ENCODE results near the gene PUM2.
A peak's percentile ranks its signal among the peaks of the same experiment; 100 is the strongest.

Gene PUM2

GRCh38 chr2:20231159-20231558, 119.5 kb downstream of the PUM2 start:
- Mint-ChIP-seq H3K36me3 (ENCODE audit: low read depth) (no peaks in the 10 kb centered on the region), H3K4me1 (ENCODE audit: low read depth) (no peaks in the 10 kb centered on the region), H3K27ac (no peak overlapping the region), H3K4me3 (no peak overlapping the region), H3K9me3 (no peaks in the 10 kb centered on the region), H3K27me3 (ENCODE audit: low read depth) (peaks cover 32% of the 10 kb centered on the region)

GRCh38 chr2:20230114-20230425, 120.6 kb downstream of the PUM2 start:
- Mint-ChIP-seq H3K36me3 (ENCODE audit: low read depth) (no peaks in the 10 kb centered on the region), H3K27ac (no peak overlapping the region), H3K27me3 (ENCODE audit: low read depth) (peaks cover 41% of the 10 kb centered on the region), H3K4me3 (no peak overlapping the region), H3K4me1 (ENCODE audit: low read depth) (peaks cover 2% of the 10 kb centered on the region), H3K9me3 (no peaks in the 10 kb centered on the region)

GRCh38 chr2:20229322-20230113, 121.1 kb downstream of the PUM2 start:
- Mint-ChIP-seq H3K27ac (no peak overlapping the region), H3K27me3 (ENCODE audit: low read depth) (peaks cover 41% of the 10 kb centered on the region)

GRCh38 chr2:20227894-20228505, 122.6 kb downstream of the PUM2 start:
- Mint-ChIP-seq H3K36me3 (ENCODE audit: low read depth) (no peaks in the 10 kb centered on the region), H3K27me3 (ENCODE audit: low read depth) (peaks cover 42% of the 10 kb centered on the region), H3K4me3 (no peak overlapping the region), H3K4me1 (ENCODE audit: low read depth) (peaks cover 2% of the 10 kb centered on the region), H3K9me3 (no peaks in the 10 kb centered on the region), H3K27ac (no peak overlapping the region)

More at GRCh38 chr2:20229322-20230113, 121.1 kb downstream of the PUM2 start:
- Mint-ChIP-seq H3K9me3 (no peaks in the 10 kb centered on the region), H3K36me3 (ENCODE audit: low read depth) (no peaks in the 10 kb centered on the region), H3K4me3 (no peak overlapping the region), H3K4me1 (ENCODE audit: low read depth) (peaks cover 2% of the 10 kb centered on the region)

- Mint-ChIP-seq H3K27me3 (ENCODE audit: low read depth) (peaks cover 54% of the 10 kb centered on the region), H3K4me1 (ENCODE audit: low read depth) (peaks cover 2% of the 10 kb centered on the region), H3K9me3 (no peaks in the 10 kb centered on the region), H3K36me3 (ENCODE audit: low read depth) (no peaks in the 10 kb centered on the region), H3K27ac (no peak overlapping the region), H3K4me3 (peak overlapping the region; percentile 21)
Measured at GRCh38 chr2:20226152-20226545, 124.5 kb downstream of the PUM2 start.

GRCh38 chr2:20225294-20226151, 125.1 kb downstream of the PUM2 start:
- peaks cover 2% of the 10 kb centered on the region for H3K4me1 Mint-ChIP-seq (ENCODE audit: low read depth)
- no peak overlapping the region for H3K27ac Mint-ChIP-seq
- peaks cover 61% of the 10 kb centered on the region for H3K27me3 Mint-ChIP-seq (ENCODE audit: low read depth)
- H3K36me3 Mint-ChIP-seq (ENCODE audit: low read depth), result no peaks in the 10 kb centered on the region
- H3K4me3 Mint-ChIP-seq, result peak overlapping the region; percentile 60
- H3K9me3 Mint-ChIP-seq, result no peaks in the 10 kb centered on the region

- peaks cover 65% of the 10 kb centered on the region for H3K27me3 Mint-ChIP-seq (ENCODE audit: low read depth)
- H3K4me1 Mint-ChIP-seq (ENCODE audit: low read depth), result peaks cover 2% of the 10 kb centered on the region
- no peaks in the 10 kb centered on the region for H3K9me3 Mint-ChIP-seq
- no peaks in the 10 kb centered on the region for H3K36me3 Mint-ChIP-seq (ENCODE audit: low read depth)
- no peak within 1 kb of the TSS for H3K27ac Mint-ChIP-seq
- peak within 1 kb of the TSS; percentile 60 for H3K4me3 Mint-ChIP-seq
Measured at GRCh38 chr2:20224716-20225293, 125.8 kb downstream of the PUM2 start, which contains the start of gene SDC1. TSS of gene SDC1 (minus strand) at chr2:20225130. CDS start at chr2:20224867, 263 bp downstream.

- no peaks in the 10 kb centered on the region for H3K9me3 Mint-ChIP-seq
- H3K4me3 Mint-ChIP-seq, result no peak overlapping the region
- H3K36me3 Mint-ChIP-seq (ENCODE audit: low read depth), result no peaks in the 10 kb centered on the region
- peaks cover 62% of the 10 kb centered on the region for H3K27me3 Mint-ChIP-seq (ENCODE audit: low read depth)
- no peak overlapping the region for H3K27ac Mint-ChIP-seq
- H3K4me1 Mint-ChIP-seq (ENCODE audit: low read depth), result peaks cover 2% of the 10 kb centered on the region
Measured at GRCh38 chr2:20224164-20224715, 126.4 kb downstream of the PUM2 start.

GRCh38 chr2:20223407-20224163, 127.1 kb downstream of the PUM2 start:
- peaks cover 2% of the 10 kb centered on the region for H3K4me1 Mint-ChIP-seq (ENCODE audit: low read depth)
- no peaks in the 10 kb centered on the region for H3K36me3 Mint-ChIP-seq (ENCODE audit: low read depth)
- no peak overlapping the region for H3K27ac Mint-ChIP-seq
- H3K4me3 Mint-ChIP-seq, result no peak overlapping the region
- H3K9me3 Mint-ChIP-seq, result no peaks in the 10 kb centered on the region
- peaks cover 57% of the 10 kb centered on the region for H3K27me3 Mint-ChIP-seq (ENCODE audit: low read depth)

GRCh38 chr2:20222769-20223406, 127.8 kb downstream of the PUM2 start:
- H3K9me3 Mint-ChIP-seq, result no peaks in the 10 kb centered on the region
- no peak overlapping the region for H3K27ac Mint-ChIP-seq
- H3K36me3 Mint-ChIP-seq (ENCODE audit: low read depth), result no peaks in the 10 kb centered on the region
- peaks cover 2% of the 10 kb centered on the region for H3K4me1 Mint-ChIP-seq (ENCODE audit: low read depth)
- H3K4me3 Mint-ChIP-seq, result no peak overlapping the region
- peaks cover 55% of the 10 kb centered on the region for H3K27me3 Mint-ChIP-seq (ENCODE audit: low read depth)

- H3K36me3 Mint-ChIP-seq (ENCODE audit: low read depth), result no peaks in the 10 kb centered on the region
- H3K4me3 Mint-ChIP-seq, result no peak overlapping the region
- peaks cover 2% of the 10 kb centered on the region for H3K4me1 Mint-ChIP-seq (ENCODE audit: low read depth)
- H3K27me3 Mint-ChIP-seq (ENCODE audit: low read depth), result peaks cover 48% of the 10 kb centered on the region
- no peak overlapping the region for H3K27ac Mint-ChIP-seq
- no peaks in the 10 kb centered on the region for H3K9me3 Mint-ChIP-seq
Measured at GRCh38 chr2:20222014-20222768, 128.5 kb downstream of the PUM2 start.

- Mint-ChIP-seq H3K9me3 (no peaks in the 10 kb centered on the region), H3K4me1 (ENCODE audit: low read depth) (peaks cover 2% of the 10 kb centered on the region), H3K4me3 (no peak overlapping the region), H3K27me3 (ENCODE audit: low read depth) (peaks cover 46% of the 10 kb centered on the region), H3K36me3 (ENCODE audit: low read depth) (no peaks in the 10 kb centered on the region), H3K27ac (no peak overlapping the region)
Measured at GRCh38 chr2:20221555-20221973, 129.1 kb downstream of the PUM2 start.

Measured in T-helper 1 cell treated with Interleukin-12 subunit alpha and Interleukin-12 subunit beta and Interleukin-4 antibody, amounts not matched to agents 30 μg/mL and 1 μg/mL, for 36 hours (primary cell).